Measurements from ENCODE around the gene MTCL1. TPM values are rescaled to one million over a fixed set of nuclear protein-coding genes. Genes with fewer than 3 reads are reported as not detected.

MTCL1 gene
- polyA plus RNA-seq, 3 donors: not detected

DNA sequence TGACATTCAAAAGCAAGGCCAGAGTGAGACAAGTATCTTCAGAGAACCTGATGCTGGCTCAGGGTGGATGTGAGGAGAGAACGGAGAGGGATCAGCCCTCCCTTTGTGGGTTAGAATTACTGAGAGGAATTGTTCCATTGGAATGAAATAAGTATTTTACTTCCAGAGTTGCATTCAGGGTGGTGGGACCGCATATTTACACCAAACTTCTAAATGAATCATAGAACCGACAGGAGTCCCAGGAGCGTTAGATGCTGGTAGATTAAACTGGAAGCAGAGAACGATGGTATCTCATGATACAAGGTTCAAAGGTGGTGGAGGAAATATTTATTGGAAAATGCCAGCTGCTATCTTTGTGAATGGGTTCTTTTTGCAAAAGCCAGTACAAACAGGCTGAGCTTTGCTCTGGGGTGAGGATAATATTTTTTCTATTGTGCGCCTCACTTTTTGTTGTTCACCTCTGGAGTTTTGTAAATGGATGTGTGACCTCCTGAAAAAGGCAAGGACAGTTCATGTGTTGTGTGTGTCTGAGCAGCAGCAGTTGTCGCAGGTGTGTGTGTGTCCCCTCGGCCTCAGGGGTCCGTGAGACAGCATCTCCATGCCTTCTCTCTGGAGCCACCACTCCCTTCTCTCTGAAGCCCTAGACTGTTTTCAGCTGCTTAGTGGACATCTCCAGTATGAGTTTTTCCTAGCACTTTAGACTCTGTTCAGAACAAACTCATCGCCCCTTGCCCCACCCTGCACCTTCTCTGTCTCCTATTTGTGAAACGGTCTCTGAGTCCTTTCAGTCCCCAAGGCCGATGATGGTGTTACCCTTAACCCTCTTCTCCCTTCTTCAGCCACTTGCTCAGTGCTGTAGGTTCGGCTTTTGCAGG, 17.8 kb downstream of the MTCL1 start:
- H3K79me2 ChIP-seq (ENCODE audit: insufficient read depth, low read length): no peaks in the 10 kb centered on the region
- H3K4me3 Mint-ChIP-seq: no peak overlapping the region
- H3K4me1 ChIP-seq (ENCODE audit: control insufficient read depth in 1 of 2, insufficient read depth in 2 of 2, low read length in 2 of 2): no peaks in the 10 kb centered on the region
- no peak overlapping the region for H3K4me3 ChIP-seq (replicated peaks in 1 of 3; ENCODE audit: low read depth in 2 of 3, low read length in 3 of 3)
- H3K27ac ChIP-seq (ENCODE audit: low read depth in 1 of 2, low read length in 2 of 2): no peak overlapping the region
- WGBS (ENCODE audit: insufficient coverage): 96% methylated on average over 9 of the region's 13 CpGs
- TF ChIP-seq, protein P1, sequence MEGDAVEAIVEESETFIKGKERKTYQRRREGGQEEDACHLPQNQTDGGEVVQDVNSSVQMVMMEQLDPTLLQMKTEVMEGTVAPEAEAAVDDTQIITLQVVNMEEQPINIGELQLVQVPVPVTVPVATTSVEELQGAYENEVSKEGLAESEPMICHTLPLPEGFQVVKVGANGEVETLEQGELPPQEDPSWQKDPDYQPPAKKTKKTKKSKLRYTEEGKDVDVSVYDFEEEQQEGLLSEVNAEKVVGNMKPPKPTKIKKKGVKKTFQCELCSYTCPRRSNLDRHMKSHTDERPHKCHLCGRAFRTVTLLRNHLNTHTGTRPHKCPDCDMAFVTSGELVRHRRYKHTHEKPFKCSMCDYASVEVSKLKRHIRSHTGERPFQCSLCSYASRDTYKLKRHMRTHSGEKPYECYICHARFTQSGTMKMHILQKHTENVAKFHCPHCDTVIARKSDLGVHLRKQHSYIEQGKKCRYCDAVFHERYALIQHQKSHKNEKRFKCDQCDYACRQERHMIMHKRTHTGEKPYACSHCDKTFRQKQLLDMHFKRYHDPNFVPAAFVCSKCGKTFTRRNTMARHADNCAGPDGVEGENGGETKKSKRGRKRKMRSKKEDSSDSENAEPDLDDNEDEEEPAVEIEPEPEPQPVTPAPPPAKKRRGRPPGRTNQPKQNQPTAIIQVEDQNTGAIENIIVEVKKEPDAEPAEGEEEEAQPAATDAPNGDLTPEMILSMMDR (IDR thresholded peaks at IDR 0.05): no peak
- H3K4me2 ChIP-seq (replicated peaks; ENCODE audit: extremely low read depth, low read length, poor library complexity, severe bottlenecking): no peak overlapping the region
- H2AFZ ChIP-seq (ENCODE audit: insufficient read depth, low read depth, low read length, poor library complexity, severe bottlenecking): no peak overlapping the region
- no peak for DNase-seq
- H3K27me3 Mint-ChIP-seq (ENCODE audit: low read depth in 3 of 3): peaks cover 7 to 20% (median 12%) of the 10 kb centered on the region in 3 donors
- peaks cover 0 to 2% (median 1%) of the 10 kb centered on the region in 7 donors for H3K9me3 Mint-ChIP-seq
- H3K9me3 ChIP-seq (replicated peaks in 1 of 2; ENCODE audit: control insufficient read depth in 1 of 2, insufficient read depth in 1 of 2, low read length in 2 of 2): peaks cover 0 to 3% of the 10 kb centered on the region in 2 donors
- no peak overlapping the region for H3K27ac Mint-ChIP-seq
- no peak overlapping the region for H3K9ac ChIP-seq (ENCODE audit: insufficient read depth, low read length, poor library complexity, severe bottlenecking)
- intact Hi-C loops (cut with micrococcal nuclease): no loop called here
- no peaks in the 10 kb centered on the region for H3K36me3 ChIP-seq (replicated peaks in 1 of 2; ENCODE audit: control insufficient read depth in 1 of 2, insufficient read depth in 2 of 2, low read length in 2 of 2)
- no peaks in the 10 kb centered on the region for H3K4me1 Mint-ChIP-seq
- no peaks in the 10 kb centered on the region for H4K20me1 ChIP-seq (ENCODE audit: insufficient read depth, low read length)
- H3K27me3 ChIP-seq (ENCODE audit: control insufficient read depth in 2 of 2, insufficient read depth in 2 of 2, low read length in 2 of 2): no peaks in the 10 kb centered on the region
- no peaks in the 10 kb centered on the region for H3K36me3 Mint-ChIP-seq

DNA sequence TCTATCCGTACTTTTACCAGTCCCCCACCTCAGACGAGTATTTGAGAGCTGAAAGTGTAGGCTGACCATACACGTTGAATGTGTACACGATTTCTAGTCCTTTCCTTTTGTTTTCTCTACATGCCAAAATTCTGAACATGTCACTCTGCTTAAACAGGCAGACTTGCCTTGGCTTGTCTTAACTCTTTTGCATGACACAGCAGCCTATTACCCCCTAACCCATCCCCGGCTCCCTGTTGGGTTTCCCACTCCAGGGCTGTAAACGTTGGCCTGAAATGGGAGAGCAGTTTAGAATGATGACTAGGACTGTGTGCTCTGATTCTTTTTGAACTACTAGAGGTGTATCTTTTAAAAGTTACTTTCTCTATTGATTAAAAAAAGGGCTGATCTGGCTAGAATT, 19.1 kb downstream of the MTCL1 start:
- H3K4me1 Mint-ChIP-seq: no peaks in the 10 kb centered on the region
- Histone ChIP-seq H2AFZ (ENCODE audit: insufficient read depth, low read depth, low read length, poor library complexity, severe bottlenecking) (no peak overlapping the region), H3K4me2 (replicated peaks; ENCODE audit: extremely low read depth, low read length, poor library complexity, severe bottlenecking) (no peak overlapping the region), H3K9me3 (replicated peaks in 1 of 2; ENCODE audit: control insufficient read depth in 1 of 2, insufficient read depth in 1 of 2, low read length in 2 of 2) (peaks cover 0 to 3% of the 10 kb centered on the region in 2 donors), H3K36me3 (replicated peaks in 1 of 2; ENCODE audit: control insufficient read depth in 1 of 2, insufficient read depth in 2 of 2, low read length in 2 of 2) (no peaks in the 10 kb centered on the region), H3K4me1 (ENCODE audit: control insufficient read depth in 1 of 2, insufficient read depth in 2 of 2, low read length in 2 of 2) (no peaks in the 10 kb centered on the region), H3K4me3 (replicated peaks in 1 of 3; ENCODE audit: low read depth in 2 of 3, low read length in 3 of 3) (no peak overlapping the region), H3K27me3 (ENCODE audit: control insufficient read depth in 2 of 2, insufficient read depth in 2 of 2, low read length in 2 of 2) (no peaks in the 10 kb centered on the region), H3K79me2 (ENCODE audit: insufficient read depth, low read length) (no peaks in the 10 kb centered on the region), H3K9ac (ENCODE audit: insufficient read depth, low read length, poor library complexity, severe bottlenecking) (no peak overlapping the region), H4K20me1 (ENCODE audit: insufficient read depth, low read length) (no peaks in the 10 kb centered on the region), H3K27ac (ENCODE audit: low read depth in 1 of 2, low read length in 2 of 2) (no peak overlapping the region)
- no peaks in the 10 kb centered on the region for H3K36me3 Mint-ChIP-seq
- DNase-seq: no peak
- no peak overlapping the region for H3K27ac Mint-ChIP-seq
- H3K27me3 Mint-ChIP-seq (ENCODE audit: low read depth in 3 of 3): peaks cover 7 to 19% (median 12%) of the 10 kb centered on the region in 3 donors
- H3K9me3 Mint-ChIP-seq: peaks cover 0 to 2% (median 1%) of the 10 kb centered on the region in 7 donors
- no peak overlapping the region for H3K4me3 Mint-ChIP-seq
- 50% methylated on average over 2 of the region's 6 CpGs for WGBS (ENCODE audit: insufficient coverage)
- intact Hi-C loops (cut with micrococcal nuclease): no loop called here
- TF ChIP-seq, protein P1 (IDR thresholded peaks at IDR 0.05): no peak
